T-helper 1 cell treated with Interleukin-12 subunit alpha and Interleukin-12 subunit beta and Interleukin-4 antibody, amounts not matched to agents 30 μg/mL and 1 μg/mL, for 36 hours (primary cell): Measurements from ENCODE around the gene SLC43A1.
A peak's percentile ranks its signal among the peaks of the same experiment; 100 is the strongest.

Experiments
- H3K27ac Mint-ChIP-seq: one replicate; pipeline ENCODE4 v1.8.0; 2021; ENCODE audit warnings: mild to moderate bottlenecking, mixed read lengths
- H3K27me3 Mint-ChIP-seq: one replicate; pipeline ENCODE4 v1.8.0; 2021; ENCODE audit warnings: low read depth, mixed read lengths
- H3K36me3 Mint-ChIP-seq: one replicate; pipeline ENCODE4 v1.8.0; 2021; ENCODE audit warnings: low read depth, mixed read lengths
- H3K4me1 Mint-ChIP-seq: one replicate; pipeline ENCODE4 v1.8.0; 2021; ENCODE audit warnings: low read depth, mixed read lengths
- H3K4me3 Mint-ChIP-seq: one replicate; pipeline ENCODE4 v1.8.0; 2021; ENCODE audit warnings: mild to moderate bottlenecking, moderate library complexity, mixed read lengths
- H3K9me3 Mint-ChIP-seq: one replicate; pipeline ENCODE4 v1.8.0; 2021; ENCODE audit warnings: mixed read lengths

SLC43A1 gene

GRCh38 chr11:57497303-57498247 is 17.9 kb downstream of the SLC43A1 start:
- H3K4me3 Mint-ChIP-seq = no peak overlapping the region

GRCh38 chr11:57496109-57496820 is 19.2 kb downstream of the SLC43A1 start:
- Mint-ChIP-seq H3K9me3 (no peaks in the 10 kb centered on the region), H3K36me3 (peaks cover 7% of the 10 kb centered on the region), H3K4me1 (peaks cover 3% of the 10 kb centered on the region), H3K4me3 (no peak overlapping the region), H3K27ac (no peak overlapping the region), H3K27me3 (no peaks in the 10 kb centered on the region)

More at GRCh38 chr11:57497303-57498247, 17.9 kb downstream of the SLC43A1 start:
- H3K27me3 Mint-ChIP-seq = no peaks in the 10 kb centered on the region
- no peak overlapping the region for H3K27ac Mint-ChIP-seq
- H3K4me1 Mint-ChIP-seq = peaks cover 3% of the 10 kb centered on the region
- no peaks in the 10 kb centered on the region for H3K9me3 Mint-ChIP-seq
- peaks cover 7% of the 10 kb centered on the region for H3K36me3 Mint-ChIP-seq

DNA sequence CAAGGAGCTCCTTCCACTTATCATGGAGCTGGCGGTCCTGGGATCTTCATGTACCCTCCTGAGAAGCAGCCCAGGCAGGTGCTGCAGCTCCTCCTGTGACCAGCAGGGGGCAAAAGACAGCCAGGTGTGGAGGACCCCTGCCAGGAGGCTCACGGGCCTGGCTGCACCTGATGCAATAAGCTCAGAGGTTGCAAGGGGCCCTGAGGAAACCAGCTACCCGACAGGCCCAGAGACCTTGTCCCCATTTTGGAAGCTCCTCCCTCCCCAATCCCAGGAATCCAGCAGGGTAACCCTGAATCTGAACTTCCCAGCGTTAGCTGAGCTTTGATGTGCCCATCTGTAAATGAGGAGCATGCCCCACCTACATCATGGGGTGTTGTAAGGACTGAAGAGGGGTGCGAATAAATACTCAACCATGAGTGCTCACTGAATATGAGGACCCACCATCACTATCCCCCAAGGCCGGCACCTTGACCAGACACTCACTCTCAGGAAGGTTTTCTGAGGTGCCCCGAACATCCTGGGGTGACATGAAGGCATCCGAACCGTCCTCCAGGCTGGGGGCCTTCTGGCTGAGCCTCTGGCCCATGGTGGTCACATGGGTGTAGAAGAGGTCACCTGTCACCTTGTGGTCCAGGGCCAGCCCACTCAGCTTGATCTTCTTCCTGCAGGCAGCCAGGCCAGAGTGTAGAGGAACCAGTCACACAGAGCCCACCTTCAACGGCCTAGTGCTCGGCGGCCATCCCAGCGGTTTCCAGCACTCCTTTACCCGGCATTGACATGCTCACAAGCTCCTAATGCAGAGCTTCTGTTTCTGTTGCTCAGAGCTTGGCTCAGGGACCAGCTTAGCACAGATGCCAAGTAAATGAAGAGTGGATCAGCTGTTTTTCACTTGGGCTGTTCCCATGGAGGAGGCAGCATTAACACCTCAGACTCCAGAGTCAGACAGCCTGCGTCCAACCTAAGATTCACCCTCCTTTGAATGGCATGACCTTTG is 21.7 kb downstream of the SLC43A1 start:
- Mint-ChIP-seq H3K4me3 (no peak overlapping the region), H3K9me3 (no peaks in the 10 kb centered on the region), H3K36me3 (peaks cover 2% of the 10 kb centered on the region), H3K27ac (peak overlapping the region; percentile 49), H3K4me1 (peaks cover 3% of the 10 kb centered on the region), H3K27me3 (no peaks in the 10 kb centered on the region)

GRCh38 chr11:57491371-57492061 is 24.0 kb downstream of the SLC43A1 start:
- H3K36me3 Mint-ChIP-seq = no peaks in the 10 kb centered on the region
- no peaks in the 10 kb centered on the region for H3K27me3 Mint-ChIP-seq
- H3K4me1 Mint-ChIP-seq = peaks cover 3% of the 10 kb centered on the region
- no peak overlapping the region for H3K27ac Mint-ChIP-seq
- H3K9me3 Mint-ChIP-seq = no peaks in the 10 kb centered on the region
- H3K4me3 Mint-ChIP-seq = no peak overlapping the region

DNA sequence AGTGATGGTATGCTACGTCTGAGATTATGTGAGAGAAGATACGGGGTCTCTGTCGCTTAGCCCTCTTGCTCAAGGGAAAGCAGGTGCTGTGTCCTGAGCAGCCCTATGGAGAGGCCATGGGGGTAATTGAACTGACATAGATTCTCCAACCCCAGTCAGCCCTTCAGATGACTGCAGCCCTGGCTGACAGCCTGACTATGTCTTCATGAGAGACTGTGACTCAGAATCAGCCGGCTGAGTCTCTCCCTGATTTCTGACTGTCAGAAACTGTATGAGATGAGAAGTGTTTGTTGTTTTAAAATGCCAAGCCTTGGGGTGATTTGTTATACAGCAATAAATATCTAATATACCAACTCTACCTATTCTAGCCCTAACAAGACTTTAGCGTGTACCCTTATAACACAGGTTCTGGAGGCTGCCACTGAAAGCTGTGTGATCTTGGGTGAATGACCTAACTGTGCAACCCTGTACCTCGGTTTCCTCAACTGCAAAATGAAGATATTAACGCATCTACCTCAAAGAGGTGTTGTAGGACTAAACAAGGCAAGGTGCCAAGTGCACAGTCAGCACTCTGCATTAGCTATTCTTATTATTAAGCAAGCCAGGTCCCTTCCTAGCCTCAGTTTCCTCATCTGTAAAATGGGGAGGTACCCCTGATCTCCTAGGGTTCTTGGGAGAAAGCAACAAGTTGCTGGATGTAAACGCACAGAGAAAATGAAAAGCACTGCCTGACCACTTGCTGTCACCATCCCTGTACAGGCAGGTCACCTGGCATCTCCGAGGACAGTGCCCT is 24.9 kb downstream of the SLC43A1 start:
- no peaks in the 10 kb centered on the region for H3K9me3 Mint-ChIP-seq
- H3K27ac Mint-ChIP-seq = no peak overlapping the region
- peaks cover 2% of the 10 kb centered on the region for H3K36me3 Mint-ChIP-seq
- no peaks in the 10 kb centered on the region for H3K27me3 Mint-ChIP-seq
- no peak overlapping the region for H3K4me3 Mint-ChIP-seq
- peaks cover 3% of the 10 kb centered on the region for H3K4me1 Mint-ChIP-seq

DNA sequence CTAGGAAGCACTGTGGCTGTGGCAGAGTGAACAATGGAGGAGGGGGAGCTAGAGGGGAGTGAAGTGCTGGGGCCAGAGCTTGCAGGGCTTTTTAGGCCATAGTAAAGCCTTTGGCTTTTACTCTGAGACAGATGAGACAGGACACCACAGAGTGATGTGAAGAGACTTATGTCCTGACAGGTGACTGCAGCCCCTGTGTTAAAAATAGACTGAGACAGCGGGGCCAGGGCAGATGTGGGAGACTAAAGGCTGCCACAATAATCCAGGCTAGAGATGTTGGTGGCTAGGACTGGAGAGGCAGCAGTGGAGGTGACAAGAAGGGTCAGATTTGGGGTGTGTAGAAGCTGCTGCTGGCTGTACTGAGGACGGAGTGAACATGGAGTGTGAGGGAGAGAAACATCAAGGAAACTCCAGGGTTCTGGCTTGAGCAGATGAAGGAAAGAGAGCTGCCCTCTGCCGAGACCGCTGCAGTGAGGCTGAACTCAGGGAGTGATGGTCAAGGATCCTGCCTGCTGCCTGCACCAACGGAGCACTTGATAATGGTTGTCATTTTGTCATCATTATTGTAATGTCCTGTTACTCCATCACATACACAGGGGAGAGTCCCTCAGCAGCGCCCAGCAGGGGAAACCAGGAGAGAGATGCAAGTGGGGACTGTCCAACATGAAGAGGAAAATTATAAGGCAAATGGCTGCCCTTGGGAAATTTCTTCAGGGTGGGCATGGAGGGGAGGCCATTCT is 27.4 kb downstream of the SLC43A1 start:
- H3K4me3 Mint-ChIP-seq = no peak overlapping the region
- peaks cover 5% of the 10 kb centered on the region for H3K27me3 Mint-ChIP-seq
- no peaks in the 10 kb centered on the region for H3K9me3 Mint-ChIP-seq
- no peak overlapping the region for H3K27ac Mint-ChIP-seq
- H3K36me3 Mint-ChIP-seq = peaks cover 5% of the 10 kb centered on the region
- no peaks in the 10 kb centered on the region for H3K4me1 Mint-ChIP-seq

DNA sequence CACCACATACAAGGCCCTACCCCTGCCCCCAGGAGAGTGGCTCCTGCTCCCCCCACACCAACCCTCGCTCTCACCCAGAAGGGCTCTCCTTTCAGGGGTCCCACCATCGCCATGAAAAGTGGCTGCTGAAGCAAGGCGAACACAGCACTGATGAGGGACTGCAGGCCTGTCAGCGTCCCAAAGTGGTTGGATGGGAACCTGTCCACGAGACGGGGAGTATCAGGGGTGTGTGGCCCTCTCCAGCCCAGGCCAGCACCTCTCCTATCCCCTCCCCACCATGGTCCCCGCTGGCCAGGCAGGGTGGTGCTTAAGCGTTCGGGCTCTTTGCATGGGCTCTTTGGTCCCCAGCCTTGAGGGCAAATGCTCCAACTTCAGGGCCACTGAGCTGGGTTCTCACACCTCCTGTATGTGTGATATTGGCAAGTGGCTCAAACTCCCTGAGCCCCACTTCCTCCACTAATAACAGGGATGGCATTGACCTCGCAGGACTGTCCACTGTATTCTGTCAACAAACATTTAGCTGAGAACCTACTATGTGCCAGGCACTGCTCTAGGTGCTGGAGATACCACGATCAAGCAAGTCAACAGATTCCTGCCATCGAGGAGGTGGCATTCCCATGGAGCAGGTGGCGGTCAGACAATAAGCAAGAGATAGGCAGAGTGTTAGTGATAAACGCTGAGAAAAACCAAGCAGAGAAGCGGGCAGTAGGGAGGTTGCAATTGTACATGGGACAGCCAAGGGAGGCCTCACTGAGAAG is 28.3 kb downstream of the SLC43A1 start:
- no peaks in the 10 kb centered on the region for H3K9me3 Mint-ChIP-seq

GRCh38 chr11:57485217-57485990 is 30.1 kb downstream of the SLC43A1 start:
- Mint-ChIP-seq H3K4me3 (no peak overlapping the region), H3K27ac (no peak overlapping the region), H3K4me1 (peaks cover 5% of the 10 kb centered on the region), H3K27me3 (peaks cover 22% of the 10 kb centered on the region), H3K9me3 (no peaks in the 10 kb centered on the region), H3K36me3 (peaks cover 5% of the 10 kb centered on the region)

More for the DNA sequence above, 28.3 kb downstream of the SLC43A1 start:
- H3K4me1 Mint-ChIP-seq = no peaks in the 10 kb centered on the region
- H3K36me3 Mint-ChIP-seq = peaks cover 5% of the 10 kb centered on the region
- peaks cover 7% of the 10 kb centered on the region for H3K27me3 Mint-ChIP-seq
- H3K27ac Mint-ChIP-seq = no peak overlapping the region
- H3K4me3 Mint-ChIP-seq = no peak overlapping the region

DNA sequence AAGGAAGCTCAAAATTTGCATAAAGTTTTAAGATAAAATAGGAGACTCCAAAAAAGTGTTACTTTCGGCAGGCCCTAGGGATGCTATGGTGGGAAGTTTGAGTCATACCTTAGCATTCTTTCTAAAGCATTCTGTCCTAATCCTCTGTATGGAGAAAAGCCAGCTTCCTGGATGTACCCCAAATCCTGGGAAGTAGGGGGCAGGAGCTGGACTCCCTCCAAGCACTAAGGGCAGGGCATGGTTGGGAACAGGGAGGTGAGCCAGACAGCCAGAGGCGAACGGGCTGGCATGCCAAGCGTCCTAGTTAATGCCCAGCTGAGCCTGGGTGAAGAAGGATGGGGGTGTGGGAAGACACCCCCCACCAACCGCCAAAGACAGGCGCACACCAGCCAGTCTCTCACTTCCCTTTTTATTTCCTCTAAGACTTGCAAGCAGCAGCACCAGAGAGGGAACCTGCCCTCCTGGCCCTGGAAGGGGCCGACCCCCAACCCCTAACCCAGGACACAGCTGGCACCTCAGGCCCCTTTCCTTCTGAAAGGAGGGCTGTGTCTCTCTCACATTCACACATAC is 31.3 kb downstream of the SLC43A1 start:
- Mint-ChIP-seq H3K36me3 (peaks cover 5% of the 10 kb centered on the region), H3K27ac (no peak overlapping the region), H3K4me1 (peaks cover 7% of the 10 kb centered on the region), H3K27me3 (peaks cover 31% of the 10 kb centered on the region), H3K9me3 (no peaks in the 10 kb centered on the region), H3K4me3 (no peak overlapping the region)

- Mint-ChIP-seq H3K4me1 (peaks cover 7% of the 10 kb centered on the region), H3K4me3 (no peak overlapping the region), H3K36me3 (peaks cover 5% of the 10 kb centered on the region), H3K9me3 (no peaks in the 10 kb centered on the region), H3K27ac (no peak overlapping the region), H3K27me3 (peaks cover 36% of the 10 kb centered on the region)
These were observed 32.0 kb downstream of the SLC43A1 start for GRCh38 chr11:57483562-57483918.

DNA sequence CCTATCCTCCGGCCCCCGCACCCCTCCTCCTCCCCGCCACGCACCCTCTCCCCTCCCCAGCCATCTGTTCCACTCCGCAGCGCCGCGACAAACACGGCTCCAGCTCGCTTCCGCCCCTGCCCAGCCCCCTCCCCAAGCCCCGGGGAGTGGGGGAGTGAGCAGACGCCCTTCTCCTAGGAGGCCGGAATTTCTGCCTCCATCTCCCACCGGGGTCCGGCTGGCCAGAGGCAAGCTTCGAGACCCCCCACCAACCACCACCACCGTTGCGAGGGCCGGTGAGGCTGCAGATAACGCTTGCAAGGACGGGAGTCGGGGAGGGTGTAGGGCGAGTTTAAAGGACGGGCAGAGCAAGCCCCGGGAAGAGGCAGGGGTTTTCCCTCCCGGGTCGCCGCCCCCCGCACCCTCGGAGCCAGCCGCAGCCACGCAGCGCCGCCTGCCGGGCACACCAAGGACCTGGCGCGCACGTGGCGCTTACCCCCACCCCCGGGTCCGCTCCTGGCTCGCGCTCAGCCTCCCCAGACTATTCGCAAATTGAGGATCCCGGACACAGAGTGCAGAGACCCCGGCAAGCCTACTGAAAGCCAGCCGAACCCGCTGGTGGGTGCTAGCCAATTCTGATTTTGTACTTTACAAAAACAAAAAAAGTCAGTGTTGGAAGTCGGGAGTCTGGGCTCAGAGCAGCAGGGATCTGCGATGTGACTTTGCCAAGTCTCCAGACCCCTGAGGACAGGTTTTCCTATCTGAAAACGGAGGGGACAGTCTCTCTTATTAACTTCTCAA is 32.5 kb downstream of the SLC43A1 start:
- H3K9me3 Mint-ChIP-seq = no peaks in the 10 kb centered on the region

More for the DNA sequence above, 32.5 kb downstream of the SLC43A1 start:
- no peak overlapping the region for H3K4me3 Mint-ChIP-seq
- H3K27me3 Mint-ChIP-seq = peaks cover 41% of the 10 kb centered on the region
- peaks cover 7% of the 10 kb centered on the region for H3K4me1 Mint-ChIP-seq
- H3K27ac Mint-ChIP-seq = no peak overlapping the region
- H3K36me3 Mint-ChIP-seq = peaks cover 5% of the 10 kb centered on the region
